Keratinocyte (primary cell): ENCODE results near the gene FCHO2. TPM values are rescaled to one million over a fixed set of nuclear protein-coding genes. Genes with fewer than 3 reads are reported as not detected.

ENCODE experiments used
- DNase-seq: peaks from one replicate; pipeline ENCODE4 v3.0.0-alpha.2; 2011; ENCODE audit warnings: low read depth, missing footprints, low spot score
- FAIRE-seq: peaks from 2 replicates; lab custom pipeline; 2011; peaks lifted over from hg19 to GRCh38; lab: Jason Lieb, UNC
- H2AFZ ChIP-seq: 2 replicates; pipeline ENCODE4 v1.6.0; 2012; ENCODE audit warnings: low read length, control low read depth, inconsistent platforms; ENCODE audit not compliant: control insufficient read depth
- H3K27ac ChIP-seq: 2 replicates; pipeline ENCODE4 v1.5.1; 2011; ENCODE audit warnings: low read length; ENCODE audit not compliant: control insufficient read depth, insufficient read depth
- H3K27me3 ChIP-seq: 3 replicates; pipeline ENCODE4 v1.6.0; 2011; ENCODE audit warnings: low read length; ENCODE audit not compliant: control insufficient read depth, insufficient read depth; ENCODE audit errors: extremely low read depth
- H3K36me3 ChIP-seq, 2 experiments: 2 replicates in 1 of 2; 3 replicates in 1 of 2; pipeline ENCODE4 v1.5.1; 2011; ENCODE audit warnings: low read length in 2 of 2, mild to moderate bottlenecking in 1 of 2; ENCODE audit not compliant: control insufficient read depth in 2 of 2, insufficient read depth in 2 of 2; ENCODE audit errors: extremely low read depth in 1 of 2
- H3K4me1 ChIP-seq: 3 replicates; pipeline ENCODE4 v1.5.1; 2011; ENCODE audit warnings: low read length; ENCODE audit not compliant: control insufficient read depth, insufficient read depth; ENCODE audit errors: extremely low read depth
- H3K4me2 ChIP-seq: 3 replicates; pipeline ENCODE4 v1.6.0; 2011; ENCODE audit warnings: low read depth, low read length; ENCODE audit not compliant: control insufficient read depth, insufficient read depth; ENCODE audit errors: extremely low read depth
- H3K4me3 ChIP-seq, 3 experiments: fragments of 200-600 bp in 1 of 3; sonication (generic) in 1 of 3; 2 replicates in 2 of 3; 3 replicates in 1 of 3; pipeline ENCODE4 v1.5.1; 2011 to 2016; ENCODE audit warnings: low read length in 3 of 3, mild to moderate bottlenecking in 3 of 3, control low read depth in 2 of 3, inconsistent platforms in 1 of 3, low read depth in 1 of 3, mixed read lengths in 1 of 3, mixed run types in 1 of 3, moderate library complexity in 1 of 3; ENCODE audit not compliant: control insufficient read depth in 2 of 3, insufficient read depth in 2 of 3; ENCODE audit errors: extremely low read depth in 1 of 3
- H3K79me2 ChIP-seq: 2 replicates; pipeline ENCODE4 v1.6.0; 2012; ENCODE audit warnings: low read length; ENCODE audit not compliant: control insufficient read depth, insufficient read depth
- H3K9ac ChIP-seq: 3 replicates; pipeline ENCODE4 v1.6.0; 2011; ENCODE audit warnings: low read length; ENCODE audit not compliant: control insufficient read depth, insufficient read depth; ENCODE audit errors: extremely low read depth
- H3K9me1 ChIP-seq: 3 replicates; pipeline ENCODE4 v1.6.0; 2011; ENCODE audit warnings: low read length; ENCODE audit not compliant: control insufficient read depth, insufficient read depth; ENCODE audit errors: extremely low read depth
- H3K9me3 ChIP-seq: 2 replicates; pipeline ENCODE4 v1.5.1; 2012; ENCODE audit warnings: low read depth, low read length; ENCODE audit not compliant: control insufficient read depth
- H4K20me1 ChIP-seq: 3 replicates; pipeline ENCODE4 v1.6.0; 2011; ENCODE audit warnings: low read length; ENCODE audit not compliant: control insufficient read depth, insufficient read depth; ENCODE audit errors: extremely low read depth
- EZH2 ChIP-seq: IDR thresholded peaks from one replicate; pipeline ENCODE4 v1.6.1; 2012; ENCODE audit warnings: inconsistent platforms, mild to moderate bottlenecking, low read length, moderate library complexity
- dilution Hi-C: fragments of 300-500 bp; cut with MboI; formaldehyde crosslinking; loops from one replicate; pipeline ENCODE4 v1.7.0; 2020; ENCODE audit warnings: low sequenced_read_pairs; ENCODE audit not compliant: extremely low pct_ligation_motif_present
- polyA plus RNA-seq, 5 experiments: library from polyadenylated mRNA; depleted of rRNA in 3 of 5; stranded (reverse) in 3 of 5; stranded (forward) in 1 of 5; unstranded in 1 of 5; fragments of >200 nt; gene quantifications; 1 replicate in 1 of 5; 2 replicates in 3 of 5; 3 replicates in 1 of 5; pipeline versions ENCODE4 v1.2.1 to v1.2.3, GENCODE V29; 2011 to 2012; ENCODE audit warnings: missing spikeins in 2 of 5, low read depth in 1 of 5, low replicate concordance in 1 of 5
- TF ChIP-seq, protein P1 (sequence below), 3 experiments: IDR thresholded peaks in 1 of 3; conservative IDR thresholded peaks in 1 of 3; optimal IDR thresholded peaks in 1 of 3; 2 replicates in 2 of 3; 3 replicates in 1 of 3; pipeline versions ENCODE3 to v1.5.1; 2011; ENCODE audit warnings: low read length in 3 of 3, mild to moderate bottlenecking in 3 of 3, moderate library complexity in 2 of 3, control low read depth in 1 of 3, inconsistent platforms in 1 of 3; ENCODE audit not compliant: insufficient read depth in 2 of 3; ENCODE audit errors: extremely low read depth in 1 of 3

Gene FCHO2
- polyA plus RNA-seq, 1 donor (not counting 4 experiments of a cell fraction or from before 2014, with no cell fraction given) = 10.6 TPM

- Histone ChIP-seq H3K36me3 (no peaks in the 10 kb centered on the region), H3K27me3 (no peaks in the 10 kb centered on the region), H3K4me1 (no peaks in the 10 kb centered on the region), H3K27ac (no peak overlapping the region), H3K4me3 (no peak overlapping the region), H3K79me2 (no peaks in the 10 kb centered on the region), H3K9ac (no peak overlapping the region), H3K9me3 (no peaks in the 10 kb centered on the region), H4K20me1 (no peaks in the 10 kb centered on the region), H3K9me1 (no peaks in the 10 kb centered on the region), H3K4me2 (no peak overlapping the region), H2AFZ (no peak overlapping the region)
- no peak for TF ChIP-seq EZH2
- TF ChIP-seq, protein P1, sequence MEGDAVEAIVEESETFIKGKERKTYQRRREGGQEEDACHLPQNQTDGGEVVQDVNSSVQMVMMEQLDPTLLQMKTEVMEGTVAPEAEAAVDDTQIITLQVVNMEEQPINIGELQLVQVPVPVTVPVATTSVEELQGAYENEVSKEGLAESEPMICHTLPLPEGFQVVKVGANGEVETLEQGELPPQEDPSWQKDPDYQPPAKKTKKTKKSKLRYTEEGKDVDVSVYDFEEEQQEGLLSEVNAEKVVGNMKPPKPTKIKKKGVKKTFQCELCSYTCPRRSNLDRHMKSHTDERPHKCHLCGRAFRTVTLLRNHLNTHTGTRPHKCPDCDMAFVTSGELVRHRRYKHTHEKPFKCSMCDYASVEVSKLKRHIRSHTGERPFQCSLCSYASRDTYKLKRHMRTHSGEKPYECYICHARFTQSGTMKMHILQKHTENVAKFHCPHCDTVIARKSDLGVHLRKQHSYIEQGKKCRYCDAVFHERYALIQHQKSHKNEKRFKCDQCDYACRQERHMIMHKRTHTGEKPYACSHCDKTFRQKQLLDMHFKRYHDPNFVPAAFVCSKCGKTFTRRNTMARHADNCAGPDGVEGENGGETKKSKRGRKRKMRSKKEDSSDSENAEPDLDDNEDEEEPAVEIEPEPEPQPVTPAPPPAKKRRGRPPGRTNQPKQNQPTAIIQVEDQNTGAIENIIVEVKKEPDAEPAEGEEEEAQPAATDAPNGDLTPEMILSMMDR (optimal IDR thresholded peaks at IDR 0.05 in 1 of 3, IDR thresholded peaks at IDR 0.05 in 1 of 3, conservative IDR thresholded peaks at IDR 0.05 in 1 of 3; ENCODE audit: extremely low read depth in 1 of 3, insufficient read depth in 2 of 3, low read length in 3 of 3) = no peak
- dilution Hi-C loops = no loop called here
- no peak for DNase-seq
- FAIRE-seq = no peak
Observed at GRCh38 chr5:73104326-73104725, 148.5 kb downstream of the FCHO2 start.

GRCh38 chr5:73106335-73106734, 150.5 kb downstream of the FCHO2 start:
- Histone ChIP-seq H3K36me3 (no peaks in the 10 kb centered on the region), H3K9ac (no peak overlapping the region), H2AFZ (no peak overlapping the region), H4K20me1 (no peaks in the 10 kb centered on the region), H3K27ac (no peak overlapping the region), H3K9me1 (no peaks in the 10 kb centered on the region), H3K27me3 (no peaks in the 10 kb centered on the region), H3K79me2 (no peaks in the 10 kb centered on the region), H3K4me2 (no peak overlapping the region), H3K4me1 (no peaks in the 10 kb centered on the region), H3K9me3 (no peaks in the 10 kb centered on the region), H3K4me3 (no peak overlapping the region)
- DNase-seq (no peak), FAIRE-seq (no peak)
- dilution Hi-C loops = no loop called here
- no peak for TF ChIP-seq EZH2
- TF ChIP-seq, protein P1 (optimal IDR thresholded peaks at IDR 0.05 in 1 of 3, IDR thresholded peaks at IDR 0.05 in 1 of 3, conservative IDR thresholded peaks at IDR 0.05 in 1 of 3; ENCODE audit: extremely low read depth in 1 of 3, insufficient read depth in 2 of 3, low read length in 3 of 3) = no peak
